Activated CD4-positive, alpha-beta T cell treated with anti-CD3 and anti-CD28 coated beads for 24 hours (primary cell): Measurements from ENCODE around the gene ANXA10.
"Not testable (repeated sequence)": the region's sequence is repeated elsewhere in the genome, so short reads cannot be mapped to it uniquely, and the experiment has no call there.

Source experiments
- DNase-seq, 2 donors: peaks; one replicate each; pipeline ENCODE4 v3.0.0-alpha.2; 2020; ENCODE audit warnings: low read depth in 2 of 2

ANXA10 gene

DNA sequence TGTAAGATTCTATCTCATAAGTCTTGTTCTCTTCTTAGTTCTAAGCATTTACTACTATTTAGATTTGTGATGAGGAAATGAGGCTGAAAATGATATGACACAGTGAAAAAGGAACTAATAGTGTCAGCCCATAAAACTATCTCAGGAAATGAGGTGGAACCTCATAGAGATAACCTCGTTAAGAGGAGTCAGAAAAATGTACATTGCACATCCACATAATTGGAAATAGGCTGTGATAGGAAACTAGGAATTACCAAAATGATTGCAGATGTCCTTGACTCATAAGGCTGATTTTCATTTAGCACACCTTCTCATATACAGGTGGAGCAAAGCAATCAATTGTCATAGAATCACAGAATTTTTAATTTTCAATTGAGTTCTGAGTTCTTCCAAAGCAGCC lies 26.8 kb downstream of the ANXA10 start:
- DNase-seq = no peak

DNA sequence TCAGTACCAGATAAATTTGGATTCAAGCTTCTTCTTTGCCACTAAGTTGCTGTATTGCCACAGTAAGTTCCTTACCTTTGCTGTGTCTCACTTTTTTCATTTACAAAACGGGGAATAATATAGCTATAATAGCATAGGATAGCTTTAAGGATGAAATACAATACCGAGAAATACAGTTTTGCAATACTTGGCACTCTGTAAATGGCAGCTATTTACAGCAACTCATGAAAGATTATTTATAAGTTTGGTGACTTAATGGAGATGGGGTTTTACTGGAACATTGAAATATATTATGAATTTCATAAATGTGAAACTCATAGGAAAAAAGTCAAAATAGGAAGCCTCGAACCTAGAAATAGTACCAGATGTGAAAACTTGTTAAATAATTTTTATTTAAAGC lies 27.6 kb downstream of the ANXA10 start:
- DNase-seq = no peak

- DNase-seq = no peak
These were observed 28.5 kb downstream of the ANXA10 start for GRCh38 chr4:168120811-168121210.

GRCh38 chr4:168124008-168124641 lies 31.8 kb downstream of the ANXA10 start:
- no peak for DNase-seq

DNA sequence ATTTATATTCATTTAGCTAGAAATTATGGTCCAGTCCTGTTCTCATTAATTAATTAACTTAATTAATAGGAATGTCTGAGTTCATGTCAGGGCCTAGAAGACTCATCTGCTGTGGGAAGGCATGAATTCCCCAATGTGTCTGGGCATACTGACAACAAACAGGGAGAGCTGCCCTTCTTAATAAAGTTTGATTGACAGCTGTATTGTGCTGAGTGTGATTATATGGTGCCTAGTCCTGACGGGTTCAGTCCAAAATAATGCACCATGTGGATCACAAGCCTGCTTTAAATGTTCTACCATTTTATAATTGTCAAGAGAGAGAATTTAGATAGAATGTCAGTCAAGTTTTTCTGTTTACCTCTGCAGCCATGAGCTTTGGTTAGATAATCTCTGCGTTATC lies 34.6 kb downstream of the ANXA10 start:
- no peak for DNase-seq

DNA sequence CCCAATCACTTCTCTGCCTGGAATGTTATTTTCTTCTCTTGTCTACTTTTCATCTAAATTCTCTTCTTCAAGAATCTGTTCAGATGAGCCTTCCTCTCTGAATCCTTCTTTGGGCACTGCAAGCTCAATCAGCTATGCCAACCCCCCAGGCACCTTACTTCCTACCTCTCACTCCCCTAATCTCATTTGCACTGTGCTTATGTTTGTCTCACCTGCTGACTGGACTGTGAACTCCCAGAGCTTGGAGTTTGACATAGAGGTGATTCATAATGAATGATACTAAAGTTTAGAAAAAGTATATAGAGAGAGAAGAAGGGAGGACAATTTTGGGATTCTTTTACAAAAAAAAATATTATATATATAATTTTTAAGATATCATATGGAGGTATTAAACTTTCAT lies 36.3 kb downstream of the ANXA10 start:
- no peak for DNase-seq

- no peak for DNase-seq
These were observed 36.9 kb downstream of the ANXA10 start for GRCh38 chr4:168129046-168129772.

DNA sequence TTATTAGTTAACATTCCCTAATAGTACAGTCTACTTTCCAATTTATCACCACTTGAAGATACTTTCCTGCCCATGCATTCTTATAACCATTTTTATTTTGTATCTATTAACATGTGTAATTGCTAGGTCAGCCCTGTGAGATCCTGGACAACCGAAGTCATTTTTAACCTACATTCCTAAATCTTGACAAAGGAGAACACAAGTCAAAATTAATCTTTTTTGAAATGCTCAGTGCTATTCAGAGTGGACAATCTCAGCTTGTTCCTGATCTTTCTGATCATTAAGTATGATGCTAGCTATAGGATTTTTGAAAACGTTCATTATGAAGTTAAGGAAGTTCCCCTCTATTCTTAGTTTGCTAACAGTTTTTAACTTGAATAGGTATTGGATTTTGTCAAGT lies 37.5 kb downstream of the ANXA10 start:
- no peak for DNase-seq

GRCh38 chr4:168131196-168131595 lies 38.9 kb downstream of the ANXA10 start:
- DNase-seq = no peak

DNA sequence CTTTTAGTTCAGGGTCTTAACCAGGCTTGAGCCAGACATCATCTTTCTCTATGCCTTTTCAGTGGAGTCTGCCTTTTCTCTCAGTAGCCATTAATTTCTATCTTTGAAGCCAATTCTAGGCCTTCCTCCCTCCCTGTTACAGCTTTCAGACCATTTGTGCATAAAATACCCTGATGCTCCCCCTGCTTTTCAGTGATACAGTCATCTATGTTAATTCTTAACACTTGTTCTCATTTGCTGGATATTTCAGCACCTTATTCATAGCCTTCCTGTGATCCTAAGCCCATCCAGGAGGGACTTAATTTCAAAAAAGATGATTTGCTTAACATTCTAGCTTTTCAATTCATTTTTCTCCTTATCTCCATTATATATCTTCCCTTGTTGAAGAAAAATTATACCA lies 42.3 kb downstream of the ANXA10 start:
- no peak for DNase-seq

- not testable (repeated sequence) for DNase-seq
These were observed 43.5 kb downstream of the ANXA10 start for GRCh38 chr4:168135860-168136259.

- DNase-seq = not testable (repeated sequence)
These were observed 45.4 kb downstream of the ANXA10 start for GRCh38 chr4:168137695-168138094.

- DNase-seq = no peak
These were observed 45.8 kb downstream of the ANXA10 start for GRCh38 chr4:168138143-168138542.

DNA sequence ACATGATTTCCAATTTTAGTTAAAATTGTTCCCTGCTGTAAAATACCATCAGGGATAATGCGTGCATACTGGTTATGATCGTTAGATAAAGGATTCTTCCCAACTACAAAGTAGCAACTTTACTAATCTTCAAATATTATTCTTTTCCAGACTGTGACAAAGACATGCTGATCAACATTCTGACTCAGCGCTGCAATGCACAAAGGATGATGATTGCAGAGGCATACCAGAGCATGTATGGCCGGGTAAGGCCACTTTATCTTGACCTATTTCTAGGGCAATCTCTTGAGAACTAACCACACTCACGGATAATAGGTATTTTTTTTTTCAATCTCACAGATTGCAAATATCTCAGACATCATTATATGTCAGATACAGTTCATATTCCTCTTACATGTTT lies 47.0 kb downstream of the ANXA10 start:
- DNase-seq = no peak

DNA sequence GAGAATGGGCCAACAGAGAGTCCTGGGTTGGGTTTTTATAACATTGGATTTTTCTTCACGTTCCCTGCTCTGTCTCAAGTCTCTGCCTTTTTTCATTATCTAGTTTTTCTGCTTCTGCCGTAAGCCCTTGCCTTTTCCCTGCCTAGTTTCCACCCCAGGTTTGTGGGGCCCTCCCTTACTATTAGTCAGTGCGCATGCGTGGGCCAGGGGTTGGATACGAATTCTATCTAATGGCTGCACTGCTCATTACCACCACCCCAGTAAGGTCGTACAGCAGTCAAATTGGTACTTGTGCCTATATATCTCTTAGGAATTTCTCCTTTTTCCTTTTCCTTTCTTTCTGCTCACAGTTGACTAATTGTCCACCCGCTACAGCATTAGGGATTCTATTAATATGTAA lies 49.4 kb downstream of the ANXA10 start:
- no peak for DNase-seq

DNA sequence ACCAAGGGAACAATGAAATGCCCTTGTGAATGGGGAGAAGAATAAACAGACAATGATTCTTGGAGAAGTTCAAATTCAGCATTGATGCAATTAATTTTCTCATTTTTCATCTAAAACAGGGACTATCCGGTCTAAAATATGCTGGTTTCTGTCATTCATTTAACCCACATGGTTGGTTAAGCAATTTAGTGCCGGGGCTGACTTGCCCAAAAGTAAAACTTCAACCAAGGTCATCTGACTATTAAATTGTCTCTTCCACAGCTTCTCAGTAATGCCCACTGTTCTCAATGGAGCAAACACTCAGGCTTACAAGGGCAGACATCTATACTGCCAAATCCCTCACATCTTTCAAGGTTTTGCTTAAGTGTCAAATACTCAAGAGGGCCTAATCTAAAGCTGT lies 51.3 kb downstream of the ANXA10 start:
- no peak for DNase-seq

GRCh38 chr4:168150420-168151050 lies 58.2 kb downstream of the ANXA10 start:
- no peak for DNase-seq

DNA sequence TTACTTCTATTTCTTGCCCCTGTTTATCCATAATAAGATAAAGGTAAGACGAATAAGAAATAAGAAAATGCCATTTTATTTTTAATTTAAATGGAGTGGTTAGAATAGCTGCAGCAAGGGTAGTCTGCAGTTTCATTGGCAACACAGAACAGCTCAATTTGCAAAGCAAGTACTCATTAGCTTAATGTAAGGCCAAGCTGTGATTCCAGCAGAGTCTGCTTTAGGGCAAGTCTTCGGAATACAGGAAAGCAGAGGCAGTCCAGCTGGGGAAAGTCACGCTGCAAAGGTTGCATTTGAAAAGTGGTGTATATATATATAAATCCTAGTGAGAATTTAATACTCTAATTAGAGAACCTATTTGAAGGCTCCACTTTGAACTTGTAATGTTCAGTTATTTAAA lies 59.0 kb downstream of the ANXA10 start:
- DNase-seq = no peak

- DNase-seq = no peak
These were observed 60.6 kb downstream of the ANXA10 start for GRCh38 chr4:168152837-168153500.

- DNase-seq = peak; percentile 18 to 36
These were observed 61.5 kb downstream of the ANXA10 start for GRCh38 chr4:168153596-168154440.

DNA sequence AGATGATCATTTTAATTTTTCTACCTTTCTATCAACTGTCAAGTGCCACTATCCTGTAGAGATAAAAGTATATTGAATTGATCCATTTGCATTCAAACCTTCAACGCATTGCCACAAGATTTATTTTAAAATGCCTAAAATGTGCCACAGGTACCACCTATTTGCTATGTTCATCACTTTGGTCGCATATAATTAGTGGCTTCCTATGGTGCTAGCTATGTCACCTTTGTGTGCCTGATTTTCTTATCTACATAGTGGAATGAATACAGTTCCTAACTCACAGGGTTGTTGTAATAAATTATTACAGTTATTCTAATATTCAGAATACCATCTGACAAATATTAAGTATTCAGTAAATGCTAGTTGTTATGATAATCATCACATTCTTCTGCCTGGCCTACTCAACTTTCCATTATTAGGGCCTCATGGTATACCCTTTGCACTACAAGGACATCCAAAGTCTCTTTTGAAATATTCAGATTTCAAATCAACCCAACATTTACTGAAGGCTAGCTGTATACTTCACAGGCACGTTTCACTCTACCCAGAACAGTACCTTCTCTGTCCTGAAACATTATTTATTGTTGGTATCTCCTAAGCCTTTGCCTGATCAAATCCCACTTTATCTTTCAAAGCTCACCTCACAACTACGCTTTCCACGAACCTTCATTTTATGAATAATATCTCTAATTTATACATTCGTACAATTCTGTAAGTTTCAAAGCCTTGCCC lies 62.4 kb downstream of the ANXA10 start:
- no peak for DNase-seq
